GM21717 (cell line): ENCODE data around the gene DDB1.

Experiments
- ATAC-seq: cut with Tn5 transposase; IDR thresholded peaks from one replicate; pipeline ENCODE4 v1.9.1; 2021; ENCODE audit warnings: mild to moderate bottlenecking, moderate library complexity; ENCODE audit not compliant: unreplicated experiment

The DDB1 gene

DNA sequence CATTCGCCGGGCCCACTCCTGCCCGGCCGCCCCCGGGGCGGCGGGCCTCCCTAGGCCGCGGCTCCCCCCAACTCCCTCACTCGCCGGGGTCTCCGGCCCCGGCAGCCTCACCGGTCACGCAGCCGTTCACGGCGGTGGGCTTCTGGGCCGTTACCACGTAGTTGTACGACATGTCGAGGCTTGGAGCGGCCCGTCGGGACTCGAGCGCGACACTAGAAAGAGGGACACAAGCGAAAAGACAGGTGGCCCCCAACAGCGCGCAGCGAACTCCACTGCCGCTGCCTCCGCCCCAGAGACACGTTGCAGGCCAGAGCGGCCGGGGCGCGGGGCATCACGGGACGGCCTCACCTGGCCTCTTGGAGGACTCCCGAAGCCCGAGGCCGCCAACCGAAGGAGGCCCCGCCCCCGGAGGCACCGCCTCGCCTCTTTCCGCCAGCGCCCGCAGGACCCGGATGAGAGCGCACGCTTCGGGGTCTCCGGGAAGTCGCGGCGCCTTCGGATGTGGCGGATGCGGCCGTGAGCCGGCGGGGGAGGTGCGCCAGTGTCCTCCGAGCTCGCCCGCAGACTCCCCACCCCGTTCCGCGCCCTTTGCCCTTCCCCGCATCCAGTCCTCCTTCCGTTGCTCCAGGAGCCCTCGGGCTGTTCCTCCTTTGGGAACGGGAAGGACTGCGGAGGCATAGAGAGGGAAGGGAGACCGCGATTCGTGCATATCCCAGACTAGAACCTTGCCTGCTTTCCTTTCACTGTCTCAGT lies at the start of gene DDB1, which contains the start of gene TKFC:
Gene DDB1, minus strand, starts transcription at position 309 of the 753 bp plus-strand sequence. Its CDS starts 137 bp downstream, at position 172.
Gene TKFC, plus strand, starts transcription at position 432 of the 753 bp plus-strand sequence. CDS start 1,501 bp downstream, outside the sequence.
- peak; percentile 78 for ATAC-seq

DNA sequence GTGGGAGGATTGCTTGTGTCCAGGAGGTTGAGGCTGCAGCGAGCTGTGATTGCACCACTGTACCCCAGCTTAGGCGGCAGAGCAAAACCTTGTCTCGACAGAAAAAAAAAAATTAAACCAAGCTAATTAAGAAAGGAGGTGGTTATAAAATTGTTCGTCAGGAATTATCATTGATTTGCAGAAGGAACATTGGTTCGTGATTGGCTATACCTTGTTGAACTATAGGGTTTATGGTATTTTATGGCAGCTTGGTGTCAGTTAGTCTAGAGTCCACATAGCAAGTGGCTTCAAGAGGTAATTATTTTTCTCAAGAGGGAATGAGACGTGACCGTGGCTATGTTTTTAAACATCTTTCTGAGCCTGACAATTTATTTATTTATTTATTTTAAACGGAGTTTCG lies 48.0 kb upstream of the DDB1 start:
- ATAC-seq: no peak

DNA sequence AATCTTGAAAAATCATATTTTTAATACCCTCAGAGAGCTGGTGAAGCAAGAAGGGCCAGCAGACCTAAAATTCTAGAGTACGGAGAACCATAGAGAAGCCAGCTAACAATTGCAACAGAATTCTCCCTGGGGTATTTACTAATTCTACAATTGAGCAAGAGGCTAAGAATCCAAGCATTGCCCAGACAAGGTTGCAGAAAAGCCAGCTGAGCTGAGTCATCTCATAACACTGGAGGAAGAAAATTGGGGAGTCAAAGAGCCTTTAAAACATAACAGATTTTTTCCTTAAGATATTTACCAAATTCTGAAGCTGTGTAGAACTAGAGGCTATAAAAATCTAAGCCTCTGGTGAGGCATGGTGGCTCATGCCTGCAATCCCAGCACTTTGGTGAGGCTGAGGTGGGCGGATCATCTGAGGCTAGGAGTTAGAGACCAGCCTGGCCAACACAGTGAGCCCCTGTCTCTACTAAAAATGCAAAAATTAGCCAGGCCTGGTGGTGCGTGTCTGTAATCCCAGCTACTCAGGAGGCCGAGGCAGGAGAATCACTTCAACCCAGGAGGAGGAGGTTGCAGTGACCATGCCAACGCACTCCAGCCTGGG lies 45.9 kb upstream of the DDB1 start:
- no peak for ATAC-seq

DNA sequence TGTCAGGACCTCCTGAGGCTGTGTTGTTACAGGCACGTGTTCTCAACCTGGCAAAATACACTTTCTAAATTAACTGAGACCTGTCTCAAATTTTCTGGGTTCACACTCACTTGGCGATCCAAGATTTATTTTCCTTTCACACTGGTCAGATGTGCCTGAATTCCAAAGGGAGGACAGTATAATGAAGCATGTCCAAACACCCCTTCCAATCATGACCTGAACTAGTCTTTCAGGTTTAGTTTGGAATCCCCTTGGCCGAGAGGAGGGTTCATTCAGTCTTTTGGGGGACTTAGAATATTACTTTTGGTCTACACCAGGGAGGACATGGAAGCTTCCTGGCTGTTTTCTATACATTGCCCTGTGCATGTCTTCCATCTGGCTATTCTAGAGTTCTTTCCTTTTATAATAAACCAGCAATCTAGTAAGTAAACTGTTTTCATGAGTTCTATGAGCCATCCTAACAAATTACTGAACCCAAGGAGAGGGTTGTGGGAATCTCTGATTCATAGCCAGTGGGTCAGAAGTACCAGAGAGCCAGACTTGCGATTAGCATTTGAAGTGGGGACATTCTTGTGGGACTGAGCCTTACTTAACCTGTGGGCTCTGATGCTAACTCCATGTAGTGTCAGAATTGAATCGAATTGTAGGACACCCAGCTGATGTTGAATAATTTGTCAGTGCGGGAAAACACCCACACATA lies 44.7 kb upstream of the DDB1 start:
- ATAC-seq: no peak

DNA sequence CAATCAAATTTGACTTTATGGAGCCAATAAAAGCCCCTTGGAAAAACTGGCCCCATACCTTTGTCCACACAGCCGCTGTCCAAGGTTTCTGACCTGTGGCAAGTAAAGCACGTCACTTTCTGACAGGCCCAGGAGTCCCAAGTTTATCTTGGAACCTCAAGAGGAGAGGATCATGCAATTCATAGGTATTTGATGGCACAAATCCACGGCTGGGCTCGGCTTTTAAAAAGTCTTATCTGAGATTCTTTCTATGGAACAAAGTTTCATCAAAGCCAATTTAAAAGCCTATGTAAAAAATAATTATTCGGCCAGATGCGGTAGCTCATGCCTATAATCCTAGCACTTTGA lies 42.8 kb upstream of the DDB1 start:
- ATAC-seq: no peak

DNA sequence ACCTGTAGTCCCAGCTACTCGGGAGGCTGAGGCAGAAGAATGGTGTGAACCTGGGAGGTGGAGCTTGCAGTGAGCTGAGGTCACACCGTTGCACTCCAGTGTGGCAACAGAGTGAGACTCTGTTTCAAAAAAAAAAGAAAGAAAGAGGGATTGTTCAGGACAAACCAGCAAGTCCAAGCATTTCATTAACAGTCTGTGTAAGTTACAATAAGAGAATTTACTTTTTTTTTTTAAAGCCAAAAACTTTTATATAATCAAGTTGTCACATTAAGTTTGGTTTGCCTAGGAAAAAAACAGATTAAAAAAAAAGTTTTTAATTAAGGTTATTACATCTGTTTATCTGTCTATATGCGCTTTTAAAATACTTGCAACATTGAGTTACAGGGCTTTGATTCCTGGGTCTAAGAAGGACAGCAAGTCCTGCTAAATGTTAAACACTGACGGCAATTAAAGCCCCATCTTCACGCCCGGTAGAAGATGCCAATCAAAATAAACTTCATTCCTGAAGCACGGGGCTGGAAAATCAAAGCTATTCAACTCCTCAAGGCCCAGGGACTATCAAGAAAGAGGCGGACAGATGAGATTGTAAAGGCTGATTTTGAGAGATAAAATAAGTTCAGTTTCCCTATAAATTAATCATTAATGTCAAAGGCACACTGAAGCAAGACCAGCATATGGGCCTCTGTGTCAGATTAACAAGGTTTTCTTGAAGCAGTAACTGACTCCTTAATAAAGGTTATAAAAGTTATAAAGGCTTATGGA lies 39.9 kb upstream of the DDB1 start:
- no peak for ATAC-seq

DNA sequence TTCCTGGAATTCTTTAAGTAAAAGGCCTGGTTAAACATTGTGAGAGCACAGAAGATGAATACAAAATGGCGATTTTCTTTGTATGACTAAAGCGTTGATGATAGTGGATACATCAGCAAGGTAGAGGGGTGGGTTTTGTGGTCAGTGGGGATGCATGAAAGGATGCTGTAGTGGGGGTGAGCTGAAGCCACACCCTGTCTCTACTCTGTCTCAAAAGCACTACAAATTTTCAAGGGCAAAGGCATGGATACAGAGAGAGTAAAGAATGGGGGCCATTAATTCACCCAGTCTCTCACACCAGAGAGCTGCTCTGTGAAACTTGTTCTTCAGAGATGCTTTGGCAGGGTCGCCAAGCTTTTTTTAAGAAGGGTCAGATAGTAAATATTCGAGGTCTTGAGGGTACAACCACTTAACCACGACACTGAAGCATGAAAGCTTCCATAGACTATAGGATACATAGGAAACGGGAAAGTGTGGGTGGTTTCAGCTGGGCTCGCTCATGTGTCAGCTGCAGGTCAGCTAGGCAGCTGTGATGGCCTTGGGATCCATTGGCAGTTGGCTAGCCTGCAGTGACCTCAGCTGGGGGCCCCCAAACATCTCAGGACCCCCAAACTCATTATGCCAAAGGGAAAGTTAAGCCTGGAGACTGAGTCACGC lies 37.6 kb upstream of the DDB1 start:
- ATAC-seq: no peak

DNA sequence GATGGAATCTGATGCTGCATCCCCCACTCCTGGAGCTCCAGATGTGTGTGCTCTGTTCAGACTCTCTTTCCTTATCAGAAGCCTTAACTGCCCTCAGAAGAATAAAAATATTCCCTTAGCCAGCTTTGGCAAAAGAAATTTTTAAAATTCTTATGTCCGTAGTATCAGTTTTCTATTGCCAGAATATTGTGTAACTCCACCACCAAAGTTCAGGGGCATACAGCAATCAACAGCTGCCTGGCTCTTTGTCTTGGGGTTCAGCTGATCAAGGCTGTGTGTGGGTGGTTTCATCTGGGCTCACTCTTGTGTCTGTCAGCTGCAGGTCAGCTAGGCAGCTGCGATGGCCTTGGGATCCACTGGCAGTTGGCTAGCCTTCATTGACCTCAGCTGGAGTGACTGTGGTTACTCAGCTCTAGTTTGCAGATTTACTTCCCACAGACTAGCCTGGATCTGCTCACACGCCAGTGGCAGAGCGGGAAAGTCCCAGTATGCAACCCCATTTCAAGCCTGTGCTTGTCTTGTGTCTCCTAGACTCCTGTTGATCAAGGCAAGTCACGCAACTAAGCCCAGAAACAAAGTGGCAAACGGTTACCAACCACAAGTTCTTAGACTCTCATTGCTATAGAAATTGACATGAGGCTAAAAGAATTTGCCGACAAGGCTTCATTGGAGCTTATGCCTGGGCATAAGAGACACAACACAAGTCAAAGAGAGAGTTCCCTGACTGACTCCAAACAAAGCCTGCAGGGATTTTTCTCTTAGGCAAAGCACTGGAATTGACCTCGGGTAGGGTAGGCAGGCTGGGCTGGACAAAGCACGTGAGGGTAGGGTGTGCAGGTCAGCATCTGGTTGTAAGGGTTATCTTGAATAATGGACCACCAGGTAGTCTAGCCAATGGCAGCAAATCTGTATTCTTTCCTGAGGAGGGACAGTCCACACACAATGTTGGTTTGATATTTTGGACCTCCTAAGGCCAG lies 36.8 kb upstream of the DDB1 start:
- no peak for ATAC-seq

DNA sequence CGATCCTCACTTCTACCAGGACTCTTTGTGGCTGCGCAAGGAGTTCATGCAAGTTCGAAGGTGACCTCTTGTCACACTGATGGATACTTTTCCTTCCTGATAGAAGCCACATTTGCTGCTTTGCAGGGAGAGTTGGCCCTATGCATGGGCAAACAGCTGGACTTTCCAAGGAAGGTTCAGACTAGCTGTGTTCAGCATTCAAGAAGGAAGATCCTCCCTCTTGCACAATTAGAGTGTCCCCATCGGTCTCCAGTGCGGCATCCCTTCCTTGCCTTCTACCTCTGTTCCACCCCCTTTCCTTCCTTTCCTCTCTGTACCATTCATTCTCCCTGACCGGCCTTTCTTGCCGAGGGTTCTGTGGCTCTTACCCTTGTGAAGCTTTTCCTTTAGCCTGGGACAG lies 35.7 kb upstream of the DDB1 start:
- no peak for ATAC-seq

DNA sequence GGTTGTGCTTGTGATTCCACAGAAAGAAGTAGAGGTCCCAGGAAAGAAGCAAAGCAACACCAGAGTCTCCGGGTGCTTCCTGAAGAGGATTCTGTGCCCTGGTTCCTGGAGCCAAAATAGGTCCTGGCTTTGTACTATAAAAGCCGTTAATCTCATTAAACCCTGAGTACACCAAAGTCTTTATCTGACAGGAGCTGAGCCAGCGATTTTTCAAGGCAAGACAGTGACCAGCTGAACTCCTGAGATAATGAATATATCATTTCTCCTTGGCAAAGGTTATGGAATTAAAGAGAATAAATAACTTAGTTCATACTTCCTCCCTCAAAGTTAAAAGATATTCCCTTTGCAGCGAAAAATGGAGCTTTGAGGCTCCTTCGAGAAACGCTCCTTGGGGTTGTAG lies 34.5 kb upstream of the DDB1 start:
- no peak for ATAC-seq

DNA sequence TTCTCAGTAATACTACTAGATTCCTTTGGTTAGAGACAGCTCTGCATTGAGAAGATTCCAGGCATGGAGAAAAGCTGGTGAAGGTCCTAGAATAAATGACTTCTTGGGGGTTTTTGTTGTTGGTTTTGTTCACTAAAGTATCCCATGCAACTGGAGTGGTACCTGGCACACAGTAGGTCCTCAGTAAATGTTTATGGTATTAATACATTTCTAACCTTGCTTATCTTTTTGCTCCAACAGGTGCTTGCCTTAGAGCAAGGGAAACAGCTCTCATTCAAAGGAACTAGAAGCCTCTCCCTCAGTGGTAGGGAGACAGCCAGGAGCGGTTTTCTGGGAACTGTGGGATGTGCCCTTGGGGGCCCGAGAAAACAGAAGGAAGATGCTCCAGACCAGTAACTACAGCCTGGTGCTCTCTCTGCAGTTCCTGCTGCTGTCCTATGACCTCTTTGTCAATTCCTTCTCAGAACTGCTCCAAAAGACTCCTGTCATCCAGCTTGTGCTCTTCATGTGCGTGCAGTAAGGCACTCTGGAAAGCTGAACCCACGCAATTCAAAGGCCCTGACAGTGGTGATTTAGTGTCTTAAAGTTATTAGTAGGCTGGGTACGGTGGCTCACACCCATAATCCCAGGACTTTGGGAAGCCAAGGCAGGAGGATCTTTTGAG lies 31.2 kb upstream of the DDB1 start:
- ATAC-seq: no peak

DNA sequence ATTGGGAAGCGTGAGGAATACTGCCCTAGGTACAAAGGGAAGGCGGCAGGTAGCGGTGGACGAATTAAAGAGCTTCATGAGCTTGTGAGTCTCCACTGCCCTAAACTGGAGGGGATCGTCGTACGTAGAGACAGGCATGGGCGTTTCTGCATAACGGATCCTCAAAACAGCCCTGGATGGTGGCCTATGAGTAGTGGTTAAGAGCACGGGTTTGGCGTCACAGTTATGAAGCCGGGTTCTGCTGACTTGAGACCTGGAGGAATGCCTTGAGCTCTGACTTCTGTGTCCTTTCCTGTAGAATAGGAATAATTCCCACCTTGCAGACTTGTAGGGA lies 29.6 kb upstream of the DDB1 start:
- no peak for ATAC-seq

DNA sequence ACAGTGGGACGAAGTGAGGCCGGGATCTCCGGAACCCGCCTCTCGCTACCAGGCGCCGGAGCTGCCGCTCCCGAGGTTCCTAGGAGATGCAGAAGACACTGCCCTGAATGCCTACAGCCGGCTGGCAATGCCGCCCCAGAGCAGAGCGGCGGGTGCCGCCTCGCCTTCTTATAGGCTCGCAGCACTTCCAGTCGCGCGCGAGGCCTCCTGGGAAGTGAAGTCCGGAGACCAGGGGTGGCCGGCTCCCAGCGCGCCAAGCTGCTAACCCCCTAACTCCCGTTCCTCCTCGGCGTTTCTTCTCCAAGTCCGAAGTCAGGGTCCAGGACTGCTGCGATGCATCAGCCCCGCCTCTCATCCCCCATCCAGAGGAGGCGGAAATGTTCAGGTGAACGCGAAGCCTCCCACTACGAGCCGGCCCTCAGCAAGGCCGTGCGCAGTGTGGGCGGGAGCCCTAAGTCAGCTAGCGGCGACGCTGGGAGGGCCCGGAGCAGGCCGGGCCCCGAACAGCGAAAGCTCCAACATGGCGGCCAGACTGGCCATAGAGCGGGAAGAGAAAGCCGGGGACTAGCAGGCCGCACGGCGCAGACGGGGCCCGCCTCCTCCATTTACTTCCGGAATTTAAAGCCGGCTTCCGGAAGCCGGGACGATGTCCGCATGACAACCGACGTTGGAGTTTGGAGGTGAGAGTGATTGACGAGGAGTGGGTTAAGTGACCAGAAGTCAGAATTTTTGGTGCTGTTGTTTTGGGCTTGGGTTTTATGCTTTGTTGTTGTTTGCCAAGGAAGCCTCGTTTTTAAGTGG lies 29.0 kb upstream of the DDB1 start, which contains the start of the genes CYB561A3 and TMEM138:
Gene CYB561A3, minus strand, starts transcription at position 142 of the 801 bp plus-strand sequence. CDS start 5,169 bp downstream, outside the sequence.
Gene TMEM138, plus strand, starts transcription at position 634 of the 801 bp plus-strand sequence. CDS start 2,017 bp downstream, outside the sequence.
- peak; percentile 80 for ATAC-seq

DNA sequence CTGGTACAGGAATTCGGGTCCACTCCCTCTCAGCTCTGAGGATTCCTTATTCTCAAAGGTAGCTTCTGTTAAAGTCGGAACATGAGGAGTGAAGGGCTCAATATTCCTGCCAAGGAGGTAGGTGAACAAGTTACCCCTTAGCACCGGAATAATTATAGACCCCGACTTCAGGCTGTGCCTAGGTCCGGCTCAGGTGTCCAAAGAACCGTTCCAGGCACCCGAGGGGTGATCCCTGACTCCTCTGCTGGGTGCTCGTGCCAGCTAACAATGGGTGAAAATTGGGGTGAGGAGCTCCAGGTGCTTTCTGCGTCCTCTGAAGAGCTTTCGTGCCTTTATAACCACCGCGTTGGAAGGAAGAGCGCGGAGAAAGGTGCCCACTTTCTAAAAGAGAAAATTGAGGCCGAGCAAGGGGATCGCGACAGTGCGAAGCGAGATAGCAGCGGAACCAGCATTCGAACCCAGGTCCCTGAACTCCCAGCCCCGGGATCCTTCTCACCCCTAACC lies 28.4 kb upstream of the DDB1 start:
- ATAC-seq: no peak

DNA sequence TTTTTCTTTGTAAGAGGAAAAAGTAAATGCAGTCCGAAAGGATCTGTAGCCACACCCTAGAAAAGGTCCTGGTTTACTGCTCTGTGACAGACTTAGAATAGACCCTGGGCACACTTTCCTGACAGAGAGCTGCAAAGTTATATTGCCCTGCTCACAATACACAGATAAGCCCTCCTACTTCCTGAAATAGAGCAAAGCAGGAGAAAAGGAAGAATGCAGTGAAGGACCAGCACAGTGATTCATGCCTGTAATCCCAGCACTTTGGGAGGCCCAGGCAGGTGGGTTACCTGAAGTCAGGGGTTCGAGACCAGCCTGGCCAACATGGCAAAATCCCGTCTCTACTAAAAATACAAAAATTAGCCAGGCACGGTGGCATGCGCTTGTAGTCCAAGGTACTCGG lies 26.6 kb upstream of the DDB1 start:
- no peak for ATAC-seq

DNA sequence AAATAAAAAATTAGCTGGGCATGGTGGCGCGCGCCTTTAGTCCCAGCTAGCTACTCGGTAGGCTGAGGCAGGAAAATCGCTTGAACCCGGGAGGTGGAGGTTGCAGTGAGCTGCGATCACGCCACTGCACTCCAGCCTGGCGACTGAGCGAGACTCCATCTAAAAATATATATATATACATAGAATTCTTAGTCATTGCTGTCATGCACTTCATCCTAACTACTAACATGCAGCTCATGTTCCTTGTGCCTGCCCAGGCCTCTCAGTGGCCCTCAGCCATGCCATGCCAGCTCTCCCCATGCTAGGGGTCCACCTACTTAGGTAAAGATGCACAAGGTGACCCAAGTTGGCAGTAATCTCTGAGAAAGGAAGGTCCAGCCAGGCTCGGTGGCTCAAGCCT lies 25.7 kb upstream of the DDB1 start:
- no peak for ATAC-seq

DNA sequence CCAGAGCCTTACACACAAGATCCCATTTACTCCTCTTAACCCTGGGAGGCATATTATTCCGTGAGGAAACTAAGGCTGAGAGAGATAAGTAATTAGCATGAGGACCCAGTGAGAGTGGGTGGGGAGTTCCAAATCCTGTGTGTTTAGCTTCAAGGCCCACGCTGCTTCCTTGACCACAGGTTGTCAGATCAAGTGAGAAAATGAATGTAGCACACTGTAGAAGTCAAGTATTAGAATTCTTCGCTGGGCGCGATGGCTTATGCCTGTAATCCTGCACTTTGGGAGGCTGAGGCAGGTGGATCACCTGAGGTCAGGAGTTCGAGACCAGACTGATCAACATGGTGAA lies 25.0 kb upstream of the DDB1 start:
- ATAC-seq: no peak
